Activated CD4-positive, alpha-beta T cell treated with anti-CD3 and anti-CD28 coated beads, Interleukin-2, Interleukin-4, amounts not matched to agents 100 ng/mL and 50 ng/mL, durations not matched to agents 16 hours and 8 hours (primary cell): ENCODE measurements around the gene NELFCD.
"Not testable (repeated sequence)": the region's sequence is repeated elsewhere in the genome, so short reads cannot be mapped to it uniquely, and the experiment has no call there.

Experiments
- DNase-seq: peaks from one replicate; pipeline ENCODE4 v3.0.0-alpha.2; 2020; ENCODE audit warnings: low spot score

NELFCD gene

GRCh38 chr20:58973179-58973578 is 7.9 kb upstream of the NELFCD start:
- DNase-seq, result no peak

GRCh38 chr20:58973866-58974265 is 7.2 kb upstream of the NELFCD start:
- no peak for DNase-seq

- no peak for DNase-seq
Observed at GRCh38 chr20:58975353-58975752, 5.7 kb upstream of the NELFCD start.

GRCh38 chr20:58976061-58976730 is 4.9 kb upstream of the NELFCD start:
- DNase-seq, result no peak

GRCh38 chr20:58978351-58979190 is 2.5 kb upstream of the NELFCD start:
- DNase-seq, result no peak

- no peak for DNase-seq
Observed at GRCh38 chr20:58981628-58982364, 740 bp downstream of the NELFCD start.

GRCh38 chr20:58982406-58983114 is 1.5 kb downstream of the NELFCD start:
- DNase-seq, result peak; percentile 49

GRCh38 chr20:58983115-58983468 is 2.0 kb downstream of the NELFCD start:
- DNase-seq, result not testable (repeated sequence)

GRCh38 chr20:58984691-58985090 is 3.6 kb downstream of the NELFCD start:
- DNase-seq, result no peak

- DNase-seq, result no peak
Observed at GRCh38 chr20:58985656-58986055, 4.6 kb downstream of the NELFCD start.

- no peak for DNase-seq
Observed at GRCh38 chr20:58986286-58986967, 5.4 kb downstream of the NELFCD start.

- DNase-seq, result peak; percentile 37
Observed at GRCh38 chr20:58986968-58987517, 6.0 kb downstream of the NELFCD start.

GRCh38 chr20:58987790-58988564 is 6.9 kb downstream of the NELFCD start:
- no peak for DNase-seq

GRCh38 chr20:58988565-58988882 is 7.5 kb downstream of the NELFCD start:
- no peak for DNase-seq

GRCh38 chr20:58989196-58989595 is 8.1 kb downstream of the NELFCD start:
- no peak for DNase-seq

- no peak for DNase-seq
Observed at GRCh38 chr20:58990651-58991445, 9.8 kb downstream of the NELFCD start.

- no peak for DNase-seq
Observed at GRCh38 chr20:58991715-58992114, 10.7 kb downstream of the NELFCD start.

- DNase-seq, result no peak
Observed at GRCh38 chr20:58992911-58993310, 11.9 kb downstream of the NELFCD start.

GRCh38 chr20:58993332-58994248 is 12.5 kb downstream of the NELFCD start:
- no peak for DNase-seq
